Measurements from ENCODE around the gene CENPF.

GRCh38 chr1:214650664-214651063 lies 47.7 kb downstream of the CENPF start:
- TF ChIP-seq FOXM1 (IDR thresholded peaks at IDR 0.05; ENCODE audit: borderline replicate concordance, low read depth): no peak
- TF ChIP-seq, protein P1, sequence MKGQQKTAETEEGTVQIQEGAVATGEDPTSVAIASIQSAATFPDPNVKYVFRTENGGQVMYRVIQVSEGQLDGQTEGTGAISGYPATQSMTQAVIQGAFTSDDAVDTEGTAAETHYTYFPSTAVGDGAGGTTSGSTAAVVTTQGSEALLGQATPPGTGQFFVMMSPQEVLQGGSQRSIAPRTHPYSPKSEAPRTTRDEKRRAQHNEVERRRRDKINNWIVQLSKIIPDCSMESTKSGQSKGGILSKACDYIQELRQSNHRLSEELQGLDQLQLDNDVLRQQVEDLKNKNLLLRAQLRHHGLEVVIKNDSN (IDR thresholded peaks at IDR 0.05): no peak
- TF ChIP-seq MAX (IDR thresholded peaks at IDR 0.05): no peak
- TF ChIP-seq RAD21 (IDR thresholded peaks at IDR 0.05; ENCODE audit: low read depth): no peak
- TF ChIP-seq, protein P2, sequence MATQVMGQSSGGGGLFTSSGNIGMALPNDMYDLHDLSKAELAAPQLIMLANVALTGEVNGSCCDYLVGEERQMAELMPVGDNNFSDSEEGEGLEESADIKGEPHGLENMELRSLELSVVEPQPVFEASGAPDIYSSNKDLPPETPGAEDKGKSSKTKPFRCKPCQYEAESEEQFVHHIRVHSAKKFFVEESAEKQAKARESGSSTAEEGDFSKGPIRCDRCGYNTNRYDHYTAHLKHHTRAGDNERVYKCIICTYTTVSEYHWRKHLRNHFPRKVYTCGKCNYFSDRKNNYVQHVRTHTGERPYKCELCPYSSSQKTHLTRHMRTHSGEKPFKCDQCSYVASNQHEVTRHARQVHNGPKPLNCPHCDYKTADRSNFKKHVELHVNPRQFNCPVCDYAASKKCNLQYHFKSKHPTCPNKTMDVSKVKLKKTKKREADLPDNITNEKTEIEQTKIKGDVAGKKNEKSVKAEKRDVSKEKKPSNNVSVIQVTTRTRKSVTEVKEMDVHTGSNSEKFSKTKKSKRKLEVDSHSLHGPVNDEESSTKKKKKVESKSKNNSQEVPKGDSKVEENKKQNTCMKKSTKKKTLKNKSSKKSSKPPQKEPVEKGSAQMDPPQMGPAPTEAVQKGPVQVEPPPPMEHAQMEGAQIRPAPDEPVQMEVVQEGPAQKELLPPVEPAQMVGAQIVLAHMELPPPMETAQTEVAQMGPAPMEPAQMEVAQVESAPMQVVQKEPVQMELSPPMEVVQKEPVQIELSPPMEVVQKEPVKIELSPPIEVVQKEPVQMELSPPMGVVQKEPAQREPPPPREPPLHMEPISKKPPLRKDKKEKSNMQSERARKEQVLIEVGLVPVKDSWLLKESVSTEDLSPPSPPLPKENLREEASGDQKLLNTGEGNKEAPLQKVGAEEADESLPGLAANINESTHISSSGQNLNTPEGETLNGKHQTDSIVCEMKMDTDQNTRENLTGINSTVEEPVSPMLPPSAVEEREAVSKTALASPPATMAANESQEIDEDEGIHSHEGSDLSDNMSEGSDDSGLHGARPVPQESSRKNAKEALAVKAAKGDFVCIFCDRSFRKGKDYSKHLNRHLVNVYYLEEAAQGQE (IDR thresholded peaks at IDR 0.05; ENCODE audit: low read depth): no peak
- TF ChIP-seq EGR1 (IDR thresholded peaks at IDR 0.05): no peak
- no peak for TF ChIP-seq ZBTB7A (IDR thresholded peaks at IDR 0.05; ENCODE audit: low read depth)
- TF ChIP-seq EP300 (IDR thresholded peaks at IDR 0.05; ENCODE audit: borderline replicate concordance): no peak

Data from Ishikawa (cell line).